ENCODE measurements around the gene NPAS2. TPM values are rescaled to one million over a fixed set of nuclear protein-coding genes. Genes with fewer than 3 reads are reported as not detected.

Gene NPAS2
- polyA plus RNA-seq, 1 experiment: 13.5 TPM

DNA sequence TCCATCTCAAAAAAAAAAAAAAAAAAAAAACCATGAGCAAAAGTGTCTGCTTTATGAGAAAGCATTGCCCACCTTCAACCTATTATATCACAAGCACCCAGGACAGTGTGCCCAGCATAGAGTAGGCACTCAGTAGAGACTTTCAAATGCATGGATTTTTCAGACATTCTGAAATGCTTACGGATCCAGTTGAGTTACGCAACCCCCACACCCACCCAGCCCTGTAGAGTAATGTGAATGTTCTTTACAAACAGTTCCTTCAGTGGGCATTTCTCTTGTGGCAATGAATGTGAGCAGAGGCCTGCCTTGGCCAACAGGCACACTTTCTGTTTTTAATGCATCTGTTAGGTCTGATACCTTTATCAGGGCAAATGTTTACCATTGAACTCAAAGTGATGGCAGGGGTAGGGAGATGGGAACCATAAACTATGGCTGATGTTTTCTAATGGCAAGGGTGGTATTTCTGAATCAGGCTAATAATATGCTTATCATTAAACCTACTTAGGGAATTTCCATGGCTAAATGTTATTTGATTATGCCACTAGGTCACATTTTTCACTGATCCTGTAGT lies 117.1 kb downstream of the NPAS2 start:
- ChIA-PET CTCF (interaction anchor here (0.6 kb wide), 1 partner anchor 80 kb away, joined by 3 read pairs; no protein-coding TSS in a partner anchor), POLR2A (no interaction called here)
- Histone ChIP-seq H3K9me3 (ENCODE audit: control insufficient read depth, insufficient read depth, low read length) (no peaks in the 10 kb centered on the region; the same call in 1 of the 2 replicates), H3K4me3 (ENCODE audit: low read depth, low read length) (no peak overlapping the region), H3K27ac (ENCODE audit: low read depth, low read length) (no peak overlapping the region), H3K27me3 (ENCODE audit: control insufficient read depth, insufficient read depth, low read length) (no peaks in the 10 kb centered on the region)
- no peak for DNase-seq (ENCODE audit: low read depth, low spot score)
- TF ChIP-seq CTCF (IDR thresholded peaks at IDR 0.05; ENCODE audit: low read depth, low read length): no peak

GRCh38 chr2:100938031-100939026 lies 118.4 kb downstream of the NPAS2 start:
- TF ChIP-seq CTCF (IDR thresholded peaks at IDR 0.05; ENCODE audit: low read depth, low read length): no peak
- Histone ChIP-seq H3K27me3 (ENCODE audit: control insufficient read depth, insufficient read depth, low read length) (no peaks in the 10 kb centered on the region), H3K9me3 (ENCODE audit: control insufficient read depth, insufficient read depth, low read length) (no peaks in the 10 kb centered on the region; the same call in 1 of the 2 replicates), H3K4me3 (ENCODE audit: low read depth, low read length) (no peak overlapping the region), H3K27ac (ENCODE audit: low read depth, low read length) (no peak overlapping the region)
- ChIA-PET POLR2A (no interaction called here), CTCF (interaction anchor here (0.6 kb wide), 1 partner anchor 81 kb away, joined by 3 read pairs; no protein-coding TSS in a partner anchor)
- DNase-seq (ENCODE audit: low read depth, low spot score): no peak

DNA sequence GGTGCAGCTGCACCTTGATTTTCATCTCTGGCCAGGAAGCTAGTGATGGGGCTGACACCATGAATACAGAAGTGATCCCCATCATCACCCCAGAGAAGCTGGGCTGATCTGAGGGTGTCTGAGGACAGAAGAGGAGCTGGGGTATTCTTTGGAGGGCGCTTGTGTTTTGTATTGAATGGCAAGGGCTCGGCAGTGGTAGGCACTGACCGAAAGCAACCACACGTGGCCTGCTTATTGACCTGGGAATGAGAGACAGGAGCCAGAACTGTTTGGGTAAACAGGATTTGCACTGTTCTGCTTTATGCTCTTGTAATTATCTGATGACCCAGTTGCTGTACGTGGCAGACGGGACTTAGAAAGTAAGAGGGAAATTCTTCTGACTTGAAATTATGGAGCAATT lies 119.5 kb downstream of the NPAS2 start:
- Histone ChIP-seq H3K27me3 (ENCODE audit: control insufficient read depth, insufficient read depth, low read length) (no peaks in the 10 kb centered on the region), H3K9me3 (ENCODE audit: control insufficient read depth, insufficient read depth, low read length) (no peaks in the 10 kb centered on the region; the same call in 1 of the 2 replicates), H3K27ac (ENCODE audit: low read depth, low read length) (no peak overlapping the region), H3K4me3 (ENCODE audit: low read depth, low read length) (no peak overlapping the region)
- TF ChIP-seq CTCF (IDR thresholded peaks at IDR 0.05; ENCODE audit: low read depth, low read length): no peak
- CTCF ChIA-PET: no interaction called here
- POLR2A ChIA-PET: no interaction called here
- no peak for DNase-seq (ENCODE audit: low read depth, low spot score)

GRCh38 chr2:100940240-100940639 lies 120.3 kb downstream of the NPAS2 start:
- POLR2A ChIA-PET: no interaction called here
- no peak for TF ChIP-seq CTCF (IDR thresholded peaks at IDR 0.05; ENCODE audit: low read depth, low read length)
- Histone ChIP-seq H3K27ac (ENCODE audit: low read depth, low read length) (no peak overlapping the region), H3K4me3 (ENCODE audit: low read depth, low read length) (no peak overlapping the region), H3K27me3 (ENCODE audit: control insufficient read depth, insufficient read depth, low read length) (no peaks in the 10 kb centered on the region), H3K9me3 (ENCODE audit: control insufficient read depth, insufficient read depth, low read length) (no peaks in the 10 kb centered on the region; the same call in 1 of the 2 replicates)
- CTCF ChIA-PET: no interaction called here
- DNase-seq (ENCODE audit: low read depth, low spot score): no peak

All from AG04450 (cell line).